GM12864 (cell line): Measurements from ENCODE around the gene OGFR.

Experiments
- DNase-seq: peaks from one replicate; pipeline ENCODE4 v3.0.0-alpha.2; 2011; ENCODE audit warnings: low read depth
- H3K4me3 ChIP-seq: 2 replicates; pipeline ENCODE4 v1.5.1; 2011; ENCODE audit warnings: mild to moderate bottlenecking, low read depth, low read length, control low read depth
- TF ChIP-seq, protein P1 (sequence below): IDR thresholded peaks from 2 replicates; pipeline ENCODE4 v1.5.1; 2011; ENCODE audit warnings: low read depth, mild to moderate bottlenecking, moderate library complexity, low read length, control low read depth, inconsistent platforms; ENCODE audit errors: missing control alignments

The OGFR gene

DNA sequence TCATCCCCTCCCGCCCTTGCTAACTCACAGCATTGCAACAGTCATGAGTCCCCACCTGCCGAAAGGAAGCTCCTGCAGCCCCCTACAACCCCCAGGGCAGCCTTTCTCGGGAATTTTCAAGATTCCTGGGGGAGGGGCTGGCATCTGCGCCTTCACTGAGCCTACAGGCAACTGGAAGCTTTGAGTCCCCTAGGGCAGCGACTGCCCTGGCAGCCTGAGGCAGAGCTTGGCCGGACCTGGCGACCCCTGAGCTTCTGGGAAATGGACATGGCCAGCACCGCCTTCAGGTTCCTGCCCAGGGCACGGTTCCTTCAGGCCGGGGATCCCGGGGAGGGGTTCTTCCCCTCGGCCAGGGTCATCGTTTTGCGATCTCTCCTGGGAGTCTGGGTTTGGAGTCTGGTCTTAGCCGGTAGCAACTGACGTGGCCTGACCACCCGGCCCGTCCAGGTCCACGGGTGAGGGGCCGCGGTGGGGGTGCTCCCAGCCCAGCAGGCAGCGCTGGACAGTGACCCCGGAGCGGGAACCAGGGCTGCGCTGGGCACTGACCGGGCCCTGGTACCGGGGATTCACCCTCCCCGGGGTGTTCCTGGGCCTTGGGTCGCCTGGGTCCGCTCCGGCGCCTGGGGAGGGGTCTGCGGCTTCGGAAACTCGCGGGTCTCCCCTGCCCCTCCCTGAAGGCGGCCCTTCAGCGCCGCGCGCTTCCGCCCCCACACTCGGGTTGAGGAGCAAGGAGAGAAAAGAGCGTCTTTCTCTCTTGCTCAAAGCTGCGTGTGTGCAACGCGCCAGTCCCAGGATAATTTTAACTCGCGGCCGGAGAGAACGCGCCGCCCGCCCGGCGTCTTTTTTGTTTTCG, 11.6 kb downstream of the OGFR start:
- no peak overlapping the region for H3K4me3 ChIP-seq

DNA sequence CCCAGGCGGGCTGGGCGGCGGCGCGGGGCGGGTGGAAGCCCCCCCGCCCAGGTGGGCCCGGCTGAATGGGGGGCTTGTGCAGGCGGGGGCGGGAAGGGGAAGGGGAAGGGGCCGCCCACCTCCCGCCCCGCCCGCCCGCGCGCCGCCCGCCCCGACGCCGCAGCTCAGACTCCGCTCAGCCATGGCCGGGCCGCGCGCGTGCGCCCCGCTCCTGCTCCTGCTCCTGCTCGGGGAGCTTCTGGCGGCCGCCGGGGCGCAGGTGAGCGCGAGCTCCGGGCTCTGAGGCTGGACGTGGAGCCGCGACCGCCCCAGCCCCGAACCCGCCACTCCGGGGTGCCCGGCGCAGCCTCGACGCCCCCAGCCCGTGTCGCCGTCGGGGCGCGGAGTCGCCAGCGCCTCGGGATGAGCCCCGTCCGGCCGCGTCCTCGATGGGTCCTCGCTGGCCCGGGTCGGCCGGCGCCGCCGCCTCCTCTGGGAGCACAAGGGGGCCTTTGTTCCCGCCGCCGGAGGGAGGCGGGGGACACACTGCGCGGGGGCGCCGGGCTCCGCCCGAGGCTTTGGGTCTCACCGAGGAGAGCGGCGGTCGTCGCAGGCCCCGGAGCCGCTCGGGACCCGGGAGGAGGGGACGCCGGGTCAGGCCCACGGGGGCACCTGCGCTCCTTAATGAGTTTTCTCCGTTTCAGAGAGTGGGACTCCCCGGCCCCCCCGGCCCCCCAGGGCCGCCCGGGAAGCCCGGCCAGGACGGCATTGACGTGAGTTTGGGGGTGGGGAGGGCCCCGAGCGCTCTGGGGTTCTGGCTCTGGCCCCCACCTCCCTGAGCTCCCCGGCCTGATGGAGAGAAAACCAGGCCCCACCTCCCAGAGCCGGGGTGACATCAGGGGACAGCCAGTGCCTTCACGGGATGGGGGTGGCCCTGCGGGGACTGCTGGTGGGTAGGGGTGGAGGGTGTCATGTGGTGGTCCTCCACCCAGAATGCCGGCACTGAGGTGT, 12.5 kb downstream of the OGFR start, which contains the start of gene COL9A3:
COL9A3 (plus strand) TSS at position 167 of the 990 bp plus-strand sequence; CDS start at position 182, 15 bp downstream.
- no peak for DNase-seq
- TF ChIP-seq, protein P1, sequence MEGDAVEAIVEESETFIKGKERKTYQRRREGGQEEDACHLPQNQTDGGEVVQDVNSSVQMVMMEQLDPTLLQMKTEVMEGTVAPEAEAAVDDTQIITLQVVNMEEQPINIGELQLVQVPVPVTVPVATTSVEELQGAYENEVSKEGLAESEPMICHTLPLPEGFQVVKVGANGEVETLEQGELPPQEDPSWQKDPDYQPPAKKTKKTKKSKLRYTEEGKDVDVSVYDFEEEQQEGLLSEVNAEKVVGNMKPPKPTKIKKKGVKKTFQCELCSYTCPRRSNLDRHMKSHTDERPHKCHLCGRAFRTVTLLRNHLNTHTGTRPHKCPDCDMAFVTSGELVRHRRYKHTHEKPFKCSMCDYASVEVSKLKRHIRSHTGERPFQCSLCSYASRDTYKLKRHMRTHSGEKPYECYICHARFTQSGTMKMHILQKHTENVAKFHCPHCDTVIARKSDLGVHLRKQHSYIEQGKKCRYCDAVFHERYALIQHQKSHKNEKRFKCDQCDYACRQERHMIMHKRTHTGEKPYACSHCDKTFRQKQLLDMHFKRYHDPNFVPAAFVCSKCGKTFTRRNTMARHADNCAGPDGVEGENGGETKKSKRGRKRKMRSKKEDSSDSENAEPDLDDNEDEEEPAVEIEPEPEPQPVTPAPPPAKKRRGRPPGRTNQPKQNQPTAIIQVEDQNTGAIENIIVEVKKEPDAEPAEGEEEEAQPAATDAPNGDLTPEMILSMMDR, result no peak
- H3K4me3 ChIP-seq, result no peak within 1 kb of the TSS

More for the DNA sequence above, 11.6 kb downstream of the OGFR start:
- DNase-seq, result no peak
- TF ChIP-seq, protein P1, result no peak

DNA sequence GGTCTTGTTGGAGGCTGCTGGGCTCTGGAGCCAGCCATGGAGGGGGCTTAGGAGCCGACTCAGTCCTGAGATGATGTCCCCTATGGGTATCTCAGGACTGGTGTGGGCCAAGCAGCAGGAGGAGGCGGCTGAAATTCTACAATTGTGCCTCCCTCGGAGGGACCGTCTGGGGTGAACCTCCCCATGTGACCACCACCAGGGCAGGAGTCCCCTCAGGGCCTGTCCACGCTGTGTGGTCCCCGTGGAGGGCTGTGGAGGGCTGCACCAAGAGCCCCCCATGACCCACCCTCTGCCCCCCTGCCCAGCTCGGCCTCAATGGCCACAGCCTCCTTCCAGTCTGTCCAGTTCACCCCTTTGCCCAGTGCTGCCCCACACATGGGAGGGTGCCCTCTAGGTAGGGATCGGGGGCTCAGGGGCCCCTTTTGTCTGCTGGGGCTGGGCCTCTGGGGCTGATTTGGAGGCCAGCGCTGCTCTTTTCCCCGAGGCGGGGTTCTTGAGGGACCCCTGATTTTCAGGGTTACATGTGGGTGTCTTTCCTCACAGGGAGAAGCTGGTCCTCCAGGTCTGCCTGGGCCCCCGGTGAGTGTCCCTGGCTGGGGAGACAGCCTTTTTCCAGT, 13.4 kb downstream of the OGFR start:
- no peak overlapping the region for H3K4me3 ChIP-seq
- DNase-seq, result no peak
- TF ChIP-seq, protein P1, result no peak

DNA sequence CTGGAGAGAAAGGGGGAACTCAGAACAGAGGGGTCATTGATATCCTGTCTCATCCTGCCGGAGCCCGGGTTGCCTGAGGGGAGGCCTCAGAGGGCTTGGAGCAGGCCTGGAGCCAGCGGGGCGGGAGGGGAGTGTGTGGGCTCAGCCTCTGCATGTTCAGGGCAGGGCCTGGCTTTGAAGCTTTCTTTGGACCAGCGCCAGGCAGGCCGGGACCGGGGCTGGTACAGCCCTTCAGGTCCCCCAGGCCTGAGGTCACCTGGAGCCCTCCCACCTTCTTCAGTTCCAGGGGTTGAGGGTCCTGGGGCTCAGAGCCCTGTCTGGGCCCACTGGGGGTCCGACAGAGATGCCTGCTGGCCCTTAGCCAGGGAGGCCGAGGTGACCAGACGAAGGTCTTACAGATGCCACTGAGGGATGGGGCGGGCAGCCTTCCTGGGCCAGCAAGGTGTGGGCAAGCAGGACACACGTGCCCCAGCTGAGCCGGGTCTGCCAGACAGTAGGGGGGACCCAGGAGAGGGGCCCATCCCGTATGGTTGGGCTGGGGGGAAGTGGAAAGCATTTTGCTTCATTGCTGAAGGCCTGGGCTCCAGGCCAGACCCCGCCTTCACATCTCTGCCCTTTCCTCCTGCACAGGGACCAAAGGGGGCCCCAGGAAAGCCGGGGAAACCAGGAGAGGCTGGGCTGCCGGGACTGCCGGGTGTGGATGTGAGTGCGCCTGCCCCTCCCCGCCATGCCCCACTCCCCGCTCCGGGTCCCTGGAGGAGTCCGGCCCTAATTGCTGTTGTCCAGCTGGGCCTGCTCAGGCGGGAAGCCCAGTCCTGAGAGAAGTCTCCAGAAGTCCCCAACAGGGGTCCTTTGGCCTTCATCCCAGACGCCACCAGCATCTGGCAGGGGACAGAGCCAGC, 14.2 kb downstream of the OGFR start:
- H3K4me3 ChIP-seq, result no peak overlapping the region
- TF ChIP-seq, protein P1, result no peak
- DNase-seq, result no peak

DNA sequence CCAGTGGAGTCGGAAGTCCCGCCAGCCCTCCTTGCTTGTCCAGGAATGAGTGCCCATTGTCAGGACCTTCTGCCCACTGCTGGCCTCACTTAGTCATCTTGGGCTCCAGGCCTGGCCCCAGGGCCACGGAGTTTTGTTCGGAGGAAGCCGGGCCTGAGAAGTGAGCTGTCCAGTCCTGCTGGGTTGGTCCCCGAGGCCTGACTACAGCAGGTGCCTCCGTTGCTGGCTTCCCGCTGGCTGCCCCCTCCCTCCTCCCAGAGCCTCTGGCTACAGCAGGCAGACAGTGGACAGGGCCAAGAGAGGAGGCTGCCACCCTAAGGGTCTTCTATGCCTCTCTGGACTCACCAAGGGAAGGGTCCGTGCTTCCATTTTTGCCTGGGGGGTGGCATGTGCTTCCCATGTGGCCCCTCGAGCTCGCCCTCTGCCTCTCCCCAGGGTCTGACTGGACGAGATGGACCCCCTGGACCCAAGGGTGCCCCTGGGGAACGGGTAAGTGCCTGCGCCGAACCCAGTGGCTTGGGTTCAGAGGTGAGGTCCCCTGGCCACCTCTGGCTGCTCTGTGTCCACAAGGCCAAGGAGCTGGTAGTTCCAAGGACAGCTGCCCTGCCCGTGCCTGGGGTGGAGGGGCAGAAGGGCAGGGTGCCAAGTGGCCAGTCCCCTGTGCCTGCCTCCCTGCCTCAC, 15.0 kb downstream of the OGFR start:
- TF ChIP-seq, protein P1, result no peak
- no peak for DNase-seq
- no peak overlapping the region for H3K4me3 ChIP-seq
